Activated CD4-positive, alpha-beta T cell treated with anti-CD3 and anti-CD28 coated beads, Interleukin-2, amount 10 ng/mL, durations not matched to agents 24 days and 14 days (primary cell): Measurements from ENCODE around the gene LYZL1. TPM values are rescaled to one million over a fixed set of nuclear protein-coding genes. Genes with fewer than 3 reads are reported as not detected.
"Not testable (repeated sequence)": the region's sequence is repeated elsewhere in the genome, so short reads cannot be mapped to it uniquely, and the experiment has no call there.

Source experiments
- DNase-seq: peaks from one replicate; pipeline ENCODE4 v3.0.0; 2022
- H3K27ac Mint-ChIP-seq: one replicate; pipeline ENCODE4 v1.8.0; 2022; ENCODE audit warnings: mild to moderate bottlenecking, mixed read lengths
- H3K27me3 Mint-ChIP-seq: one replicate; pipeline ENCODE4 v1.8.0; 2022; ENCODE audit warnings: mixed read lengths
- H3K36me3 Mint-ChIP-seq: one replicate; pipeline ENCODE4 v1.8.0; 2022; ENCODE audit warnings: low read depth, mild to moderate bottlenecking, mixed read lengths
- H3K4me1 Mint-ChIP-seq: one replicate; pipeline ENCODE4 v1.8.0; 2021; ENCODE audit warnings: mixed read lengths
- H3K4me3 Mint-ChIP-seq: one replicate; pipeline ENCODE4 v1.8.0; 2022; ENCODE audit warnings: mild to moderate bottlenecking, moderate library complexity, mixed read lengths
- H3K9me3 Mint-ChIP-seq: one replicate; pipeline ENCODE4 v1.8.0; 2021; ENCODE audit warnings: mixed read lengths
- intact Hi-C: fragments of 100-400 bp; cut with micrococcal nuclease; formaldehyde crosslinking; loops from one replicate; pipeline ENCODE4 v1.15.1; 2023
- total RNA-seq: library from RNA; stranded (reverse); gene quantifications from 2 replicates; pipeline ENCODE4 v1.2.3, GENCODE V29; 2022

The LYZL1 gene
- total RNA-seq, 1 donor from 2014 or later = not detected

GRCh38 chr10:29273478-29273877, 15.4 kb upstream of the LYZL1 start:
- Mint-ChIP-seq H3K4me3 (no peak overlapping the region), H3K36me3 (no peaks in the 10 kb centered on the region), H3K27me3 (no peaks in the 10 kb centered on the region), H3K9me3 (no peaks in the 10 kb centered on the region), H3K4me1 (no peaks in the 10 kb centered on the region), H3K27ac (no peak overlapping the region)
- intact Hi-C loops = no loop called here
- DNase-seq = no peak

GRCh38 chr10:29276251-29276850, 12.5 kb upstream of the LYZL1 start:
- peaks cover 2% of the 10 kb centered on the region for H3K27me3 Mint-ChIP-seq
- H3K27ac Mint-ChIP-seq = no peak overlapping the region
- H3K4me1 Mint-ChIP-seq = no peaks in the 10 kb centered on the region
- DNase-seq = no peak
- no peaks in the 10 kb centered on the region for H3K36me3 Mint-ChIP-seq
- intact Hi-C loops = no loop called here
- H3K4me3 Mint-ChIP-seq = no peak overlapping the region
- H3K9me3 Mint-ChIP-seq = no peaks in the 10 kb centered on the region

GRCh38 chr10:29277296-29277695, 11.6 kb upstream of the LYZL1 start:
- Mint-ChIP-seq H3K27ac (no peak overlapping the region), H3K4me1 (no peaks in the 10 kb centered on the region), H3K9me3 (no peaks in the 10 kb centered on the region), H3K4me3 (no peak overlapping the region), H3K27me3 (peaks cover 2% of the 10 kb centered on the region), H3K36me3 (no peaks in the 10 kb centered on the region)
- DNase-seq = no peak
- intact Hi-C loops = no loop called here

GRCh38 chr10:29279779-29280487, 8.9 kb upstream of the LYZL1 start:
- peaks cover 2% of the 10 kb centered on the region for H3K27me3 Mint-ChIP-seq
- no peak overlapping the region for H3K27ac Mint-ChIP-seq
- H3K36me3 Mint-ChIP-seq = no peaks in the 10 kb centered on the region
- no peak overlapping the region for H3K4me3 Mint-ChIP-seq
- intact Hi-C loops = no loop called here
- DNase-seq = no peak
- no peaks in the 10 kb centered on the region for H3K9me3 Mint-ChIP-seq
- H3K4me1 Mint-ChIP-seq = no peaks in the 10 kb centered on the region

- Mint-ChIP-seq H3K36me3 (no peaks in the 10 kb centered on the region), H3K4me3 (no peak overlapping the region), H3K27me3 (peaks cover 2% of the 10 kb centered on the region), H3K9me3 (no peaks in the 10 kb centered on the region), H3K4me1 (no peaks in the 10 kb centered on the region), H3K27ac (no peak overlapping the region)
- no peak for DNase-seq
- intact Hi-C loops = no loop called here
Measured at GRCh38 chr10:29280488-29280840, 8.4 kb upstream of the LYZL1 start.

- Mint-ChIP-seq H3K27me3 (peaks cover under 1% of the 10 kb centered on the region), H3K36me3 (no peaks in the 10 kb centered on the region), H3K9me3 (no peaks in the 10 kb centered on the region), H3K27ac (no peak overlapping the region), H3K4me1 (no peaks in the 10 kb centered on the region), H3K4me3 (no peak overlapping the region)
- intact Hi-C loops = no loop called here
- DNase-seq = no peak
Measured at GRCh38 chr10:29285624-29286051, 3.2 kb upstream of the LYZL1 start.

- no peak for DNase-seq
- H3K27me3 Mint-ChIP-seq = no peaks in the 10 kb centered on the region
- no peaks in the 10 kb centered on the region for H3K9me3 Mint-ChIP-seq
- no peaks in the 10 kb centered on the region for H3K4me1 Mint-ChIP-seq
- H3K4me3 Mint-ChIP-seq = no peak overlapping the region
- intact Hi-C loops = no loop called here
- H3K36me3 Mint-ChIP-seq = no peaks in the 10 kb centered on the region
- no peak overlapping the region for H3K27ac Mint-ChIP-seq
Measured at GRCh38 chr10:29287635-29288034, 1.2 kb upstream of the LYZL1 start.

GRCh38 chr10:29291561-29291960, 2.7 kb downstream of the LYZL1 start:
- H3K27me3 Mint-ChIP-seq, DNase-seq, H3K4me3 Mint-ChIP-seq, H3K4me1 Mint-ChIP-seq, intact Hi-C loops, H3K9me3 Mint-ChIP-seq, H3K36me3 Mint-ChIP-seq, H3K27ac Mint-ChIP-seq: not testable (repeated sequence)

- H3K4me1 Mint-ChIP-seq, H3K9me3 Mint-ChIP-seq, intact Hi-C loops, H3K4me3 Mint-ChIP-seq, H3K27ac Mint-ChIP-seq, H3K36me3 Mint-ChIP-seq, DNase-seq, H3K27me3 Mint-ChIP-seq: not testable (repeated sequence)
Measured at GRCh38 chr10:29292406-29292805, 3.5 kb downstream of the LYZL1 start.

GRCh38 chr10:29295813-29296212, 6.9 kb downstream of the LYZL1 start:
- Mint-ChIP-seq H3K4me1 (no peaks in the 10 kb centered on the region), H3K27me3 (peaks cover 5% of the 10 kb centered on the region), H3K27ac (no peak overlapping the region), H3K9me3 (no peaks in the 10 kb centered on the region), H3K4me3 (no peak overlapping the region), H3K36me3 (no peaks in the 10 kb centered on the region)
- no peak for DNase-seq
- intact Hi-C loops = no loop called here

- Mint-ChIP-seq H3K36me3 (no peaks in the 10 kb centered on the region), H3K4me1 (no peaks in the 10 kb centered on the region), H3K27ac (no peak overlapping the region), H3K9me3 (peaks cover 6% of the 10 kb centered on the region), H3K4me3 (no peak overlapping the region), H3K27me3 (peaks cover 8% of the 10 kb centered on the region)
- no peak for DNase-seq
- intact Hi-C loops = no loop called here
Measured at GRCh38 chr10:29297678-29298077, 8.8 kb downstream of the LYZL1 start.

- intact Hi-C loops = loop anchor here (5.0 kb wide), 1 partner anchor 624 kb away; the partner anchor contains the start of gene BAMBI
- H3K4me3 Mint-ChIP-seq = no peak overlapping the region
- peaks cover 8% of the 10 kb centered on the region for H3K27me3 Mint-ChIP-seq
- peaks cover 6% of the 10 kb centered on the region for H3K9me3 Mint-ChIP-seq
- DNase-seq = no peak
- no peaks in the 10 kb centered on the region for H3K36me3 Mint-ChIP-seq
- H3K4me1 Mint-ChIP-seq = no peaks in the 10 kb centered on the region
- H3K27ac Mint-ChIP-seq = no peak overlapping the region
Measured at GRCh38 chr10:29301359-29301910, 12.6 kb downstream of the LYZL1 start.

GRCh38 chr10:29302499-29302898, 13.6 kb downstream of the LYZL1 start:
- H3K27me3 Mint-ChIP-seq = peaks cover 8% of the 10 kb centered on the region
- no peak for DNase-seq
- no peak overlapping the region for H3K27ac Mint-ChIP-seq
- intact Hi-C loops = loop anchor here (5.0 kb wide), 1 partner anchor 625 kb away; the partner anchor contains the start of gene BAMBI
- no peaks in the 10 kb centered on the region for H3K36me3 Mint-ChIP-seq
- no peaks in the 10 kb centered on the region for H3K4me1 Mint-ChIP-seq
- H3K4me3 Mint-ChIP-seq = no peak overlapping the region
- H3K9me3 Mint-ChIP-seq = peaks cover 6% of the 10 kb centered on the region

- Mint-ChIP-seq H3K27me3 (peaks cover 6% of the 10 kb centered on the region), H3K4me3 (peak overlapping the region; percentile 8), H3K9me3 (peaks cover 6% of the 10 kb centered on the region), H3K4me1 (no peaks in the 10 kb centered on the region), H3K27ac (no peak overlapping the region), H3K36me3 (no peaks in the 10 kb centered on the region)
- intact Hi-C loops = loop anchor here (1.0 to 5.0 kb wide), 3 partner anchors 627 to 676 kb away; partner anchors contain the start of gene BAMBI
- peak; percentile 73 for DNase-seq
Measured at GRCh38 chr10:29304264-29304994, 15.6 kb downstream of the LYZL1 start.
